Endothelial cell (in vitro differentiated cells): ENCODE data around the gene ADARB2. TPM values are rescaled to one million over a fixed set of nuclear protein-coding genes. Genes with fewer than 3 reads are reported as not detected.

Experiments used
- DNase-seq: peaks from one replicate; pipeline ENCODE4 v3.0.0; 2021; ENCODE audit warnings: low spot score
- H3K27ac Mint-ChIP-seq: one replicate; pipeline ENCODE4 v1.8.0; 2021; ENCODE audit warnings: mixed read lengths, inconsistent platforms; ENCODE audit not compliant: unreplicated experiment
- H3K27me3 Mint-ChIP-seq: one replicate; pipeline ENCODE4 v1.8.0; 2021; ENCODE audit warnings: mild to moderate bottlenecking, moderate library complexity, mixed read lengths, inconsistent platforms; ENCODE audit not compliant: unreplicated experiment
- H3K36me3 Mint-ChIP-seq: one replicate; pipeline ENCODE4 v1.8.0; 2021; ENCODE audit warnings: mild to moderate bottlenecking, low read depth, mixed read lengths, inconsistent platforms; ENCODE audit not compliant: unreplicated experiment
- H3K4me1 Mint-ChIP-seq: one replicate; pipeline ENCODE4 v1.8.0; 2021; ENCODE audit warnings: mild to moderate bottlenecking, mixed read lengths, inconsistent platforms; ENCODE audit not compliant: unreplicated experiment
- H3K4me3 Mint-ChIP-seq: one replicate; pipeline ENCODE4 v1.8.0; 2021; ENCODE audit warnings: mild to moderate bottlenecking, mixed read lengths, inconsistent platforms; ENCODE audit not compliant: unreplicated experiment
- H3K9me3 Mint-ChIP-seq: one replicate; pipeline ENCODE4 v1.8.0; 2021; ENCODE audit warnings: mixed read lengths, inconsistent platforms; ENCODE audit not compliant: unreplicated experiment
- total RNA-seq: library from RNA; stranded (reverse); fragmentation: NEBNext Ultra II Directional; extraction: Animal tissue kit (Norgen Biotek cat#: 25700); gene quantifications from one replicate; pipeline ENCODE4 v1.2.1, GENCODE V29; 2021; ENCODE audit not compliant: unreplicated experiment
- TF ChIP-seq, protein P1 (sequence below): fragments of 200-600 bp; sonication (generic); IDR thresholded peaks from one replicate; pipeline ENCODE4 v1.5.0; 2021; ENCODE audit warnings: antibody characterized with exemption; ENCODE audit not compliant: unreplicated experiment

ADARB2 gene
- total RNA-seq, 1 donor from 2014 or later: 54.9 TPM

DNA sequence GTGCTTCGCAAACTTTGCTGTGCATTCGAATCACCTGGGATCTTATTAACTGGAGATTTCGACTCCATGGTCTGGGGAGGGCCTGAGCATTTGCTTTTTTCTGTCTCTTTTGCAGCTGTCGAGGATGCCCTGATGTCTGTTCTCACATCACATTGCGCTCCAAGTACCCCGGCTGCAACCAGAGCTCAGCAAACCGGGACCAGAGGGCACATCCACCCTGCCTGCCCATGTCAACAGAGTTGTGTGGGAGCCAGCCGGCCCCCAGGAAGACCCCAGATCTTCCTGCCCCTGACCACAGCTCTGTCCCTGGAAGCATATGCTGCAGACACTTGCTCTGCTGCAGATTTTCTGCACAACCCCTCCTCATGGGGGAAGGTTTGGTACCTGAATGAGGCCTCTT is 180.8 kb downstream of the ADARB2 start:
- Mint-ChIP-seq H3K9me3 (no peaks in the 10 kb centered on the region), H3K27me3 (peaks cover 2% of the 10 kb centered on the region), H3K4me1 (no peaks in the 10 kb centered on the region), H3K36me3 (no peaks in the 10 kb centered on the region), H3K4me3 (no peak overlapping the region), H3K27ac (no peak overlapping the region)
- DNase-seq: no peak
- TF ChIP-seq, protein P1, sequence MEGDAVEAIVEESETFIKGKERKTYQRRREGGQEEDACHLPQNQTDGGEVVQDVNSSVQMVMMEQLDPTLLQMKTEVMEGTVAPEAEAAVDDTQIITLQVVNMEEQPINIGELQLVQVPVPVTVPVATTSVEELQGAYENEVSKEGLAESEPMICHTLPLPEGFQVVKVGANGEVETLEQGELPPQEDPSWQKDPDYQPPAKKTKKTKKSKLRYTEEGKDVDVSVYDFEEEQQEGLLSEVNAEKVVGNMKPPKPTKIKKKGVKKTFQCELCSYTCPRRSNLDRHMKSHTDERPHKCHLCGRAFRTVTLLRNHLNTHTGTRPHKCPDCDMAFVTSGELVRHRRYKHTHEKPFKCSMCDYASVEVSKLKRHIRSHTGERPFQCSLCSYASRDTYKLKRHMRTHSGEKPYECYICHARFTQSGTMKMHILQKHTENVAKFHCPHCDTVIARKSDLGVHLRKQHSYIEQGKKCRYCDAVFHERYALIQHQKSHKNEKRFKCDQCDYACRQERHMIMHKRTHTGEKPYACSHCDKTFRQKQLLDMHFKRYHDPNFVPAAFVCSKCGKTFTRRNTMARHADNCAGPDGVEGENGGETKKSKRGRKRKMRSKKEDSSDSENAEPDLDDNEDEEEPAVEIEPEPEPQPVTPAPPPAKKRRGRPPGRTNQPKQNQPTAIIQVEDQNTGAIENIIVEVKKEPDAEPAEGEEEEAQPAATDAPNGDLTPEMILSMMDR: no peak

DNA sequence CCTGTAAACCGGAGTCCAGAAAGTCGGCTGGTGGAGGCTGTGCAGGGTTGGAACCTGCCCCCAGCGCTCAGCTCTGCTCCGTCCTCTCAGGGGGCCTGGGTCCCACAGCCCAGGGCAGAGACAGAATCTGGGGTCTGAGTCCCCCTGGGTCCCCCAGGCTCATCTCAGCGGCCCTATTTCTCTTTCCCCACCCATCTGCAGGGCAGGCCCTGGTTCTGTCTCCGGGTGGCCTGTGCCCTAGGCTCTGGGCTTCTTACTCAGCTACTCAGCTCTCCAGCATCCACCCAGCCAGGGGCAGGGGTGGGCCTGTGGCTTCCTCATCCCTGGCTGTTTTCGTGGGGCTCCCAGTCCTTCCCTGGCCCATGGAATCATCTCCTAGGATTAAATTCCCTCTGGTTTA is 183.4 kb downstream of the ADARB2 start:
- Mint-ChIP-seq H3K36me3 (peaks cover under 1% of the 10 kb centered on the region), H3K4me3 (no peak overlapping the region), H3K9me3 (no peaks in the 10 kb centered on the region), H3K27me3 (peaks cover 5% of the 10 kb centered on the region), H3K4me1 (peaks cover 4% of the 10 kb centered on the region), H3K27ac (no peak overlapping the region)
- no peak for DNase-seq
- TF ChIP-seq, protein P1: no peak

DNA sequence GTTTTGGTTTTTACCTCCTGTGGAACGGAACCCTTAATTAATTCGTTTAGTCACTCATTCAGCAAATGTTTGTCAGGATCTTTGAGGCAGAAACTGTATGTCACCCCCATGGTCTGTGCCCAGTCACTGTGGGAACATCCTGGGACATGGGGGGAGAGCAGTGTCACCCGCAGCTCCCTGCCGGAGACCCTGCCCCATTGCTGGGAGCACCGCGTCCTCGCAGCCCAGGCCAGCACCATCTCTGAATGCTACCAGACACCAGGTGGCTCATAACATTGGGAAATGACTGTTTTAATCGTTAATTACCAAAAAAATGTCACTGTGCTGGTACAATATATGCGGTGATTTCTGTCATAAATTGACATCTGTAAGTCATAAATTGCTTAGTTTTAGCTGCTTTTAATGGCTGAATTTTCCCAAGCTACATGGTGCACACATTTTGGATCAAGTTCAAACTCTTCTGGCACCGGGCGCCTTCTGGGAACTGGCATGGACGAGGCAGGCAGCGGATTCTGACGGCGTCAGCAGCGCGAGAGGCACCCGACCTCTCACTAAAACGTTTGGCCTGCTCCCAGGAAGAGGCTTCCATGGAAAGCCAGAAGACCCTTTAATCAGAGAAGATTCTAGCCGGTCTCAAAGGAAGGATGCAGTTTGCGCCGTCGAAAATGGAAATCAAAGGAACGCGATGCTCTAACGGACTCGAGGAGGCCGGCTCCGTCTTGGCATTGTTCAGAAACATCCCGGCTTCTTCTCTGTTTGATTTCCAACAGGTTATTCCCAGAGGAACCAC is 184.2 kb downstream of the ADARB2 start:
- Mint-ChIP-seq H3K4me3 (no peak overlapping the region), H3K9me3 (no peaks in the 10 kb centered on the region), H3K27me3 (peaks cover 9% of the 10 kb centered on the region), H3K27ac (no peak overlapping the region), H3K4me1 (peaks cover 4% of the 10 kb centered on the region), H3K36me3 (peaks cover 7% of the 10 kb centered on the region)
- TF ChIP-seq, protein P1: no peak
- no peak for DNase-seq

DNA sequence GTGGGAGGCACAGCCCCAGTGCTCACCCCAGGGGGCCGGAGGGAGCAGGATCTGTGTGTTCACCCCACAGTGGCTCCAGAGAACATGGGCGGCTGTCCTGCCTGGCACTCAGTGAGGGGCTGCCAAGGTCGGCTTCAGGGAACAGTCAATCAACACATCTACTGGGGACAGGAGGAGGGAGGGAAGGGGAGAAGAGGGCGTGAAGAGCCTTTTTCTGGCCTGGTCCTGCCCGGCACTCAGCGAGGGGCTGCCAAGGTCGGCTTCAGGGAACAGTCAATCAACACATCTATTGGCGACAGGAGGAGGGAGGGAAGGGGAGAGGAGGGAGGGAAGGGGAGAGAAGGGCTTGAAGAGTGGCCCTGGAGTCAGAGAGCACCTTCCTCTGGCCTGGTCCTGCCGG is 184.9 kb downstream of the ADARB2 start:
- H3K4me1 Mint-ChIP-seq: peaks cover 4% of the 10 kb centered on the region
- no peak overlapping the region for H3K4me3 Mint-ChIP-seq
- peaks cover 7% of the 10 kb centered on the region for H3K36me3 Mint-ChIP-seq
- DNase-seq: no peak
- H3K27me3 Mint-ChIP-seq: peaks cover 9% of the 10 kb centered on the region
- H3K27ac Mint-ChIP-seq: no peak overlapping the region
- TF ChIP-seq, protein P1: no peak
- H3K9me3 Mint-ChIP-seq: no peaks in the 10 kb centered on the region

DNA sequence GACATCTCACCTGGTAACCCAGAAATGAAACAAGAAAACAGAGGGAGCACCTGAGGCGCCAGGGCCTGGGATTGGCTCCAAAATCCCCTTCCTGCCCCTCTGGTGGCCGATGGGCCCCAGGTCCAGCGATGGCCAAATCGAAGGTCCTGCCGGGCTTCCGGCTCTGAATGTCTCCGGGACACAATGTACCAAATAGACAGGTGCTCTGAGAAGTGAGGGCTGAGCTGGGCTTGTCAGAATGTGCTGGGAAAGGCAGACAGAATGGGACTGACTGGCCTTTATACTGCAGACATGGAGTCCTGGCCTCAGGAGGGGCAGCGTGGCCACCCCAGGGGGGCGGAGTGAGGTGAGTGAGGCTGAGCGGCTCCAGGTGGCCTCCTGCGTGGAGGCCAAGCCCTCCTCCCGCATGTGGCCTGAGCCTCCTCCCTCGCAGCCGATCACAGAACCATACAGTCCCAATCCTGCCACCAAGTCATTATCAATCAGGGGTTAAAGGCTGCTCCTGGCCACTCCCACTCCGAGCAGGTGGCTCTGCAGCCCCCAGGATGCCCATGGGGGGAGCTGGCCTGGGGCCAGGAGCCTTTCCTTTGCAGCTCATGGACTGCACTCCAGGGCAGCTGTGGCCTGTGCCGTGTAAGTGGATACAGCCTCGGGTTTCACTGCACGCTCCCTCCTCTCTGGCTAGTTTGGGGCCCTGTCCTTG is 185.5 kb downstream of the ADARB2 start:
- DNase-seq: no peak
- TF ChIP-seq, protein P1: no peak
- no peak overlapping the region for H3K27ac Mint-ChIP-seq
- peaks cover 4% of the 10 kb centered on the region for H3K4me1 Mint-ChIP-seq
- H3K4me3 Mint-ChIP-seq: no peak overlapping the region
- H3K9me3 Mint-ChIP-seq: no peaks in the 10 kb centered on the region
- peaks cover 7% of the 10 kb centered on the region for H3K36me3 Mint-ChIP-seq
- peaks cover 6% of the 10 kb centered on the region for H3K27me3 Mint-ChIP-seq
